ENCODE results near the gene CAPZA2. TPM values are rescaled to one million over a fixed set of nuclear protein-coding genes. Genes with fewer than 3 reads are reported as not detected.

The CAPZA2 gene
- total and polyA plus RNA-seq, 2 experiments from 2014 or later: 201 to 301 TPM

- Histone ChIP-seq H3F3A (ENCODE audit: insufficient read depth) (peaks cover 10% of the 10 kb centered on the region; the same call in 1 of the 2 replicates), H3K36me3 (ENCODE audit: low read depth) (no peaks in the 10 kb centered on the region), H3K9me3 (ENCODE audit: low read depth) (no peaks in the 10 kb centered on the region), H3K79me2 (ENCODE audit: insufficient read depth) (peaks cover 39% of the 10 kb centered on the region), H3K4me3 (peak overlapping the region; percentile 36), H3K9me2 (ENCODE audit: insufficient read depth) (no peaks in the 10 kb centered on the region), H2AFZ (peak overlapping the region; percentile 89), H3K4me2 (ENCODE audit: unreplicated experiment) (peak overlapping the region; percentile 86), H4K20me1 (ENCODE audit: insufficient read depth) (peaks cover 7% of the 10 kb centered on the region; the same call in 1 of the 2 replicates), H3K4me1 (ENCODE audit: insufficient read depth) (peaks cover 17% of the 10 kb centered on the region), H3K9ac (peak overlapping the region; percentile 62), H3K27ac (peak overlapping the region; percentile 69), H3K27me3 (replicated peaks; ENCODE audit: insufficient read depth) (no peaks in the 10 kb centered on the region)
- DNase-seq: no peak
- WGBS, 2 experiments (ENCODE audit: low coverage in 1 of 2, low lambda C conversion rate in 2 of 2, missing lambda C conversion rate in 2 of 2): 51% methylated on average over 4 of the region's 4 CpGs
- TF ChIP-seq EZH2 (IDR thresholded peaks at IDR 0.05; ENCODE audit: insufficient read depth, poor library complexity, severe bottlenecking): no peak
- no peak for TF ChIP-seq EZH2phosphoT487 (IDR thresholded peaks at IDR 0.05; ENCODE audit: insufficient read depth, low read depth)
- in situ Hi-C loops (cut with MboI): no loop called here
These were observed 670 bp upstream of the CAPZA2 start for GRCh38 chr7:116861717-116862116.

GRCh38 chr7:116862951-116863670, 724 bp downstream of the CAPZA2 start:
- in situ Hi-C loops (cut with MboI): no loop called here

DNA sequence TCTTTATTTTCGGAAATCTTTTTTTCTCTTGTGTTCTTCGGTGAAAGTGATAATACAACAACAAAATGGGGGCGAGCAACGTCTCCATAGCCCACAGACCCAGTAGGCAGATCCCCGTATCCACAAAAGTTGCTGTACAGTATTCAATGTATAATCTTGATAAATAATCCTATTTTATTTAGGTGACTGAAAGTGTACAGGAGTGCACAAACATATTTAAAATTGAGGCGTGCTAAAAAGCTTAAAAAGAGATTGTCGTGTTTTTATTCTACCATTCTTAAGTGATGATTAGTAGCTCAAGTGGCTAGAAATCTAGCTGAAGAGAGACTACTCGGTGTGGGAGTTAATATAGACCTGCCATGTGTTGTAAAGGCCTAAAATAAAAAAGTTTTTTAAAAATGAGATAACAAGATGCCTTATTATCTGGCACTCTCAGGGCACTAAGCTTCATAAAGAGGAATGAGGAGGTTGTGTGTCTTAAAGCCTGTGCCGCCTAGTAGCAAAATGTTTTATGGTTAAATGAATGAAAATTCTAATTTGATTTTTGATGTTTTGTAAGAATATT, 1.6 kb downstream of the CAPZA2 start:
- H3F3A ChIP-seq (ENCODE audit: insufficient read depth): peaks cover 10% of the 10 kb centered on the region; the same call in 1 of the 2 replicates
- peak overlapping the region; percentile 89 for H3K27ac ChIP-seq
- H3K4me3 ChIP-seq: peak overlapping the region; percentile 93
- peaks cover 62% of the 10 kb centered on the region for H3K79me2 ChIP-seq (ENCODE audit: insufficient read depth)
- H3K9ac ChIP-seq: peak overlapping the region; percentile 92
- H3K9me2 ChIP-seq (ENCODE audit: insufficient read depth): no peaks in the 10 kb centered on the region
- 11 to 14% methylated on average over 9 of the region's 9 CpGs for WGBS, 2 experiments (ENCODE audit: low coverage in 1 of 2, low lambda C conversion rate in 2 of 2, missing lambda C conversion rate in 2 of 2)
- H3K27me3 ChIP-seq (replicated peaks; ENCODE audit: insufficient read depth): no peaks in the 10 kb centered on the region
- no peaks in the 10 kb centered on the region for H3K9me3 ChIP-seq (ENCODE audit: low read depth)
- no peak overlapping the region for H2AFZ ChIP-seq
- peaks cover 13% of the 10 kb centered on the region for H4K20me1 ChIP-seq (ENCODE audit: insufficient read depth)
- no peaks in the 10 kb centered on the region for H3K36me3 ChIP-seq (ENCODE audit: low read depth)
- DNase-seq: peak; percentile 50
- peaks cover 14% of the 10 kb centered on the region for H3K4me1 ChIP-seq (ENCODE audit: insufficient read depth)
- TF ChIP-seq EZH2phosphoT487 (IDR thresholded peaks at IDR 0.05; ENCODE audit: insufficient read depth, low read depth) (no peak), EZH2 (IDR thresholded peaks at IDR 0.05; ENCODE audit: insufficient read depth, poor library complexity, severe bottlenecking) (no peak)
- H3K4me2 ChIP-seq (ENCODE audit: unreplicated experiment): peak overlapping the region; percentile 87
- in situ Hi-C loops (cut with MboI): no loop called here

More at GRCh38 chr7:116862951-116863670, 724 bp downstream of the CAPZA2 start:
- peak overlapping the region; percentile 89 for H3K27ac ChIP-seq
- no peaks in the 10 kb centered on the region for H3K9me2 ChIP-seq (ENCODE audit: insufficient read depth)
- peaks cover 17% of the 10 kb centered on the region for H3K4me1 ChIP-seq (ENCODE audit: insufficient read depth)
- peaks cover 10% of the 10 kb centered on the region; the same call in 1 of the 2 replicates for H3F3A ChIP-seq (ENCODE audit: insufficient read depth)
- no peaks in the 10 kb centered on the region for H3K36me3 ChIP-seq (ENCODE audit: low read depth)
- H2AFZ ChIP-seq: peak overlapping the region; percentile 59
- TF ChIP-seq EZH2 (IDR thresholded peaks at IDR 0.05; ENCODE audit: insufficient read depth, poor library complexity, severe bottlenecking): no peak
- no peak for TF ChIP-seq EZH2phosphoT487 (IDR thresholded peaks at IDR 0.05; ENCODE audit: insufficient read depth, low read depth)
- H4K20me1 ChIP-seq (ENCODE audit: insufficient read depth): peaks cover 13% of the 10 kb centered on the region
- H3K4me3 ChIP-seq: peak overlapping the region; percentile 93
- 1 to 4% methylated on average over 27 to 33 of the region's 33 CpGs for WGBS, 2 experiments (ENCODE audit: low coverage in 1 of 2, low lambda C conversion rate in 2 of 2, missing lambda C conversion rate in 2 of 2)
- peaks cover 53% of the 10 kb centered on the region for H3K79me2 ChIP-seq (ENCODE audit: insufficient read depth)
- no peaks in the 10 kb centered on the region for H3K27me3 ChIP-seq (replicated peaks; ENCODE audit: insufficient read depth)
- H3K4me2 ChIP-seq (ENCODE audit: unreplicated experiment): peak overlapping the region; percentile 87
- no peak for DNase-seq
- H3K9ac ChIP-seq: peak overlapping the region; percentile 92
- H3K9me3 ChIP-seq (ENCODE audit: low read depth): no peaks in the 10 kb centered on the region

DNA sequence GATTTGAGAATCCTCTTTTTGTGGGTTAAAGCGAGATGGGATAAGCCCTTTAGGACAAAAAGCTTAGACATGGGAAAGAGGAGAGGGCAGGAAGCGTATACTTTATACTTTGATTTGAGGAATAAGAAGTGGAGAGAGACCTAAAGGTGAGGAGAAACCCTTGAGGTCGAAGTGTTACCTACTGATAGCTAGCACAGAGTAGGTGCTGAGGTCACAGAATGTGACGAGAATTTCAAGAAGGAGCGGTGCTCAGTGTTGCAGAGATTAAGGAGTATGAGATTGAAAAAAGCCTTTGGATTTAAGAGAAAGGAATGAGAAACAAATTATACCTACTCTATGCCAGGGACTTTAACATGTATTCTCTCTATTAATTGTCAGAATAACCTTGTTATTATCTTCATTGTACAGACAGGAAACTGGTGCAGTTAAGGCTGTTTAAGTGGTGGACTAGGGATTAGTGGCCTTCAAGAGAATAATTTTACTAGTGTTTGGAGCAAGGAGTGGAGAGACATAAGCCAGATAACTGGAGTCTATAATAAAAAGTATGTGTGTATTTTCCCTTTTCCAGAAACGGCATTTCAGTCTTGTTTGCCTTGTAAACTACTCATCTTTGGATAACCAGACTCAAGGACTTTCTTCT, 8.8 kb downstream of the CAPZA2 start:
- Histone ChIP-seq H3K27ac (0 out of 2 replicates have a peak overlapping the region, but pooled peaks have one; percentile 19), H3K27me3 (replicated peaks; ENCODE audit: insufficient read depth) (no peaks in the 10 kb centered on the region), H3K79me2 (ENCODE audit: insufficient read depth) (peaks cover 100% of the 10 kb centered on the region), H3F3A (ENCODE audit: insufficient read depth) (peaks cover 11% of the 10 kb centered on the region; the same call in 1 of the 2 replicates), H3K36me3 (ENCODE audit: low read depth) (no peaks in the 10 kb centered on the region), H3K4me3 (no peak overlapping the region), H2AFZ (no peak overlapping the region), H3K4me2 (ENCODE audit: unreplicated experiment) (peak overlapping the region; percentile 57), H3K9me2 (ENCODE audit: insufficient read depth) (no peaks in the 10 kb centered on the region), H3K9ac (no peak overlapping the region), H3K9me3 (ENCODE audit: low read depth) (no peaks in the 10 kb centered on the region), H4K20me1 (ENCODE audit: insufficient read depth) (peaks cover 48% of the 10 kb centered on the region), H3K4me1 (ENCODE audit: insufficient read depth) (peaks cover 25% of the 10 kb centered on the region)
- TF ChIP-seq EZH2phosphoT487 (IDR thresholded peaks at IDR 0.05; ENCODE audit: insufficient read depth, low read depth) (no peak), EZH2 (IDR thresholded peaks at IDR 0.05; ENCODE audit: insufficient read depth, poor library complexity, severe bottlenecking) (no peak)
- WGBS, 2 experiments (ENCODE audit: low coverage in 1 of 2, low lambda C conversion rate in 2 of 2, missing lambda C conversion rate in 2 of 2): 90 to 94% methylated on average over 6 of the region's 6 CpGs
- DNase-seq: no peak
- in situ Hi-C loops (cut with MboI): no loop called here
